BLaER1 treated with 17β-estradiol and CSF1 and Interleukin-3, amounts not matched to agents 10 nM and 100 nM (cell line): ENCODE data around the gene KLHL10.
"Not testable (repeated sequence)": the region's sequence is repeated elsewhere in the genome, so short reads cannot be mapped to it uniquely, and the experiment has no call there.

Source experiments
- H3K27ac ChIP-seq, 11 experiments: shearing (Covaris generic); formaldehyde crosslinking; 2 replicates each; pipeline ENCODE4 v1.8.1; 2022
- H3K27me3 ChIP-seq, 11 experiments: shearing (Covaris generic); formaldehyde crosslinking; 2 replicates each; pipeline ENCODE4 v1.8.1; 2022
- H3K36me3 ChIP-seq, 11 experiments: shearing (Covaris generic); formaldehyde crosslinking; 2 replicates each; pipeline ENCODE4 v1.8.1; 2022
- H3K4me1 ChIP-seq, 10 experiments: shearing (Covaris generic); formaldehyde crosslinking; 2 replicates each; pipeline ENCODE4 v1.8.1; 2022
- H3K4me2 ChIP-seq, 11 experiments: shearing (Covaris generic); formaldehyde crosslinking; 2 replicates each; pipeline ENCODE4 v1.8.1; 2022
- H3K4me3 ChIP-seq, 10 experiments: shearing (Covaris generic); formaldehyde crosslinking; 2 replicates each; pipeline ENCODE4 v1.8.1; 2022
- H3K9ac ChIP-seq, 11 experiments: shearing (Covaris generic); formaldehyde crosslinking; 2 replicates each; pipeline ENCODE4 v1.8.1; 2022
- H3K9me3 ChIP-seq, 11 experiments: shearing (Covaris generic); formaldehyde crosslinking; replicated peaks in 1 of 11; 2 replicates each; pipeline ENCODE4 v1.8.1; 2022
- H4K20me1 ChIP-seq, 11 experiments: shearing (Covaris generic); formaldehyde crosslinking; 2 replicates each; pipeline ENCODE4 v1.8.1; 2022
- Cebpa-rat ChIP-seq, 11 experiments: shearing (Covaris generic); IDR thresholded peaks; 2 replicates each; pipeline ENCODE4 v1.8.1; 2022

Gene KLHL10

GRCh38 chr17:41821776-41822175 is 15.8 kb upstream of the KLHL10 start:
- Histone ChIP-seq H3K4me2 (no peak overlapping the region), H3K9ac (no peak overlapping the region), H3K4me1 (no peaks in the 10 kb centered on the region), H3K27me3 (no peaks in the 10 kb centered on the region), H3K27ac (no peak overlapping the region), H3K4me3 (no peak overlapping the region), H3K36me3 (peaks cover 25 to 32% (median 30%) of the 10 kb centered on the region in 11 experiments), H4K20me1 (peaks cover 0 to 26% (median 0%) of the 10 kb centered on the region in 11 experiments; a peak in 7 of 22 replicates), H3K9me3 (no peaks in the 10 kb centered on the region)
- TF ChIP-seq Cebpa-rat (IDR thresholded peaks at IDR 0.05): no peak

GRCh38 chr17:41822216-41823140 is 15.1 kb upstream of the KLHL10 start:
- no peak overlapping the region for H3K4me3 ChIP-seq
- H3K36me3 ChIP-seq: peaks cover 32 to 39% (median 36%) of the 10 kb centered on the region in 11 experiments
- H3K9me3 ChIP-seq: no peaks in the 10 kb centered on the region
- no peak overlapping the region for H3K27ac ChIP-seq
- no peak for TF ChIP-seq Cebpa-rat (IDR thresholded peaks at IDR 0.05)
- no peaks in the 10 kb centered on the region for H3K4me1 ChIP-seq
- no peak overlapping the region for H3K9ac ChIP-seq
- H4K20me1 ChIP-seq: peaks cover 0 to 26% (median 0%) of the 10 kb centered on the region in 11 experiments; a peak in 7 of 22 replicates
- H3K27me3 ChIP-seq: no peaks in the 10 kb centered on the region
- no peak overlapping the region for H3K4me2 ChIP-seq

GRCh38 chr17:41823141-41823524 is 14.5 kb upstream of the KLHL10 start:
- Histone ChIP-seq H3K4me2 (no peak overlapping the region), H3K27ac (no peak overlapping the region), H3K4me3 (no peak overlapping the region), H3K36me3 (peaks cover 39 to 46% (median 43%) of the 10 kb centered on the region in 11 experiments), H3K4me1 (no peaks in the 10 kb centered on the region), H3K27me3 (no peaks in the 10 kb centered on the region), H3K9ac (no peak overlapping the region), H4K20me1 (peaks cover 0 to 26% (median 0%) of the 10 kb centered on the region in 11 experiments; a peak in 7 of 22 replicates), H3K9me3 (no peaks in the 10 kb centered on the region)
- TF ChIP-seq Cebpa-rat (IDR thresholded peaks at IDR 0.05): no peak

GRCh38 chr17:41823580-41823979 is 14.0 kb upstream of the KLHL10 start:
- TF ChIP-seq Cebpa-rat (IDR thresholded peaks at IDR 0.05): no peak
- Histone ChIP-seq H3K4me1 (no peaks in the 10 kb centered on the region), H3K4me3 (no peak overlapping the region), H3K36me3 (peaks cover 43 to 50% (median 47%) of the 10 kb centered on the region in 11 experiments), H3K27ac (no peak overlapping the region), H3K9me3 (no peaks in the 10 kb centered on the region), H3K27me3 (no peaks in the 10 kb centered on the region), H3K9ac (no peak overlapping the region), H4K20me1 (peaks cover 0 to 26% (median 0%) of the 10 kb centered on the region in 11 experiments; a peak in 7 of 22 replicates), H3K4me2 (no peak overlapping the region)

GRCh38 chr17:41824086-41824485 is 13.5 kb upstream of the KLHL10 start:
- no peaks in the 10 kb centered on the region for H3K9me3 ChIP-seq
- H4K20me1 ChIP-seq: peaks cover 0 to 26% (median 0%) of the 10 kb centered on the region in 11 experiments; a peak in 7 of 22 replicates
- H3K27me3 ChIP-seq: no peaks in the 10 kb centered on the region
- H3K9ac ChIP-seq: no peak overlapping the region
- peaks cover 48 to 55% (median 52%) of the 10 kb centered on the region in 11 experiments for H3K36me3 ChIP-seq
- H3K4me2 ChIP-seq: no peak overlapping the region
- no peaks in the 10 kb centered on the region for H3K4me1 ChIP-seq
- TF ChIP-seq Cebpa-rat (IDR thresholded peaks at IDR 0.05): no peak
- H3K27ac ChIP-seq: no peak overlapping the region
- no peak overlapping the region for H3K4me3 ChIP-seq

- Histone ChIP-seq H3K4me1 (no peaks in the 10 kb centered on the region), H3K9me3 (no peaks in the 10 kb centered on the region), H4K20me1 (peaks cover 0 to 26% (median 0%) of the 10 kb centered on the region in 11 experiments; a peak in 7 of 22 replicates), H3K9ac (no peak overlapping the region), H3K27ac (no peak overlapping the region), H3K27me3 (no peaks in the 10 kb centered on the region), H3K36me3 (peaks cover 60 to 68% (median 64%) of the 10 kb centered on the region in 11 experiments), H3K4me3 (no peak overlapping the region), H3K4me2 (no peak overlapping the region)
- no peak for TF ChIP-seq Cebpa-rat (IDR thresholded peaks at IDR 0.05)
These were observed 12.3 kb upstream of the KLHL10 start for GRCh38 chr17:41825175-41825845.

- peaks cover 7 to 18% (median 8%) of the 10 kb centered on the region in 10 experiments for H3K4me1 ChIP-seq
- not testable (repeated sequence) for H3K4me3 ChIP-seq, H3K4me2 ChIP-seq, H3K9me3 ChIP-seq, H3K27ac ChIP-seq, H3K9ac ChIP-seq, H3K27me3 ChIP-seq
- H3K36me3 ChIP-seq: peaks cover 88 to 99% (median 91%) of the 10 kb centered on the region in 11 experiments
- H4K20me1 ChIP-seq: peaks cover 0 to 10% (median 1%) of the 10 kb centered on the region in 11 experiments; a peak in 6 of 22 replicates
These were observed 7.7 kb upstream of the KLHL10 start for GRCh38 chr17:41829961-41830360.

- peaks cover 0 to 10% (median 0%) of the 10 kb centered on the region in 11 experiments; a peak in 4 of 22 replicates for H4K20me1 ChIP-seq
- H3K27ac ChIP-seq: peak overlapping the region; percentile 78 to 88 (median 84)
- no peaks in the 10 kb centered on the region for H3K9me3 ChIP-seq
- H3K9ac ChIP-seq: peak overlapping the region; percentile 87 to 92 (median 91)
- peaks cover 18 to 27% (median 19%) of the 10 kb centered on the region in 10 experiments for H3K4me1 ChIP-seq
- H3K36me3 ChIP-seq: peaks cover 34 to 45% (median 39%) of the 10 kb centered on the region in 11 experiments
- no peak for TF ChIP-seq Cebpa-rat (IDR thresholded peaks at IDR 0.05)
- H3K4me3 ChIP-seq: peak overlapping the region; percentile 87 to 100 (median 94)
- H3K4me2 ChIP-seq: peak overlapping the region; percentile 69 to 96 (median 90)
- H3K27me3 ChIP-seq: no peaks in the 10 kb centered on the region
These were observed 2.3 kb upstream of the KLHL10 start for GRCh38 chr17:41835214-41835799.
